Activated CD8-positive, alpha-beta T cell treated with anti-CD3 and anti-CD28 coated beads for 36 hours (primary cell): Measurements from ENCODE around the gene MTHFD2. TPM values are rescaled to one million over a fixed set of nuclear protein-coding genes. Genes with fewer than 3 reads are reported as not detected.
"Not testable (repeated sequence)": the region's sequence is repeated elsewhere in the genome, so short reads cannot be mapped to it uniquely, and the experiment has no call there.

Experiments
- ATAC-seq: fragments of 200-7000 bp; cut with Tn5 transposase; one replicate; pipeline ENCODE4 v1.10.0; 2021; ENCODE audit warnings: mild to moderate bottlenecking, moderate library complexity
- CTCF ChIA-PET: fragments of 350-600 bp; sonication (Branson Sonifier 250); formaldehyde crosslinking; loops from one replicate; lab custom pipeline; 2021; ENCODE audit warnings: antibody characterized with exemption; lab: Charles Lee
- POLR2A ChIA-PET: fragments of 350-600 bp; sonication (Branson Sonifier 250); formaldehyde crosslinking; loops from one replicate; lab custom pipeline; 2021; ENCODE audit warnings: antibody characterized with exemption; lab: Charles Lee
- DNase-seq: peaks from one replicate; pipeline ENCODE4 v3.0.0-alpha.2; 2020
- H3K27ac Mint-ChIP-seq: one replicate; pipeline ENCODE4 v1.8.0; 2021; ENCODE audit warnings: mild to moderate bottlenecking, mixed read lengths
- H3K27me3 Mint-ChIP-seq: one replicate; pipeline ENCODE4 v1.8.0; 2021; ENCODE audit warnings: mixed read lengths
- H3K36me3 Mint-ChIP-seq: one replicate; pipeline ENCODE4 v1.8.0; 2021; ENCODE audit warnings: low read depth, mixed read lengths
- H3K4me1 Mint-ChIP-seq: one replicate; pipeline ENCODE4 v1.8.0; 2021; ENCODE audit warnings: low read depth, mixed read lengths
- H3K4me3 Mint-ChIP-seq: one replicate; pipeline ENCODE4 v1.8.0; 2021; ENCODE audit warnings: mild to moderate bottlenecking, moderate library complexity, mixed read lengths
- H3K9me3 Mint-ChIP-seq: one replicate; pipeline ENCODE4 v1.8.0; 2021; ENCODE audit warnings: mixed read lengths
- CTCF ChIP-seq: fragments of 200-600 bp; IDR thresholded peaks from one replicate; pipeline ENCODE4 v1.8.0; 2022; ENCODE audit warnings: antibody characterized with exemption, mild to moderate bottlenecking
- intact Hi-C: fragments of 100-400 bp; cut with micrococcal nuclease; formaldehyde crosslinking; loops from one replicate; pipeline ENCODE4 v1.10.0; 2022
- total RNA-seq, 2 experiments: library from RNA; stranded (reverse); gene quantifications; one replicate each; pipeline ENCODE4 v1.2.3, GENCODE V29; 2021

The MTHFD2 gene
- total RNA-seq, 2 experiments from 2014 or later = 348 to 361 TPM

GRCh38 chr2:74228772-74229171 lies 30.4 kb downstream of the MTHFD2 start:
- Mint-ChIP-seq H3K4me1 (peaks cover under 1% of the 10 kb centered on the region), H3K4me3 (no peak overlapping the region), H3K9me3 (no peaks in the 10 kb centered on the region), H3K27ac (no peak overlapping the region), H3K27me3 (no peaks in the 10 kb centered on the region), H3K36me3 (no peaks in the 10 kb centered on the region)
- DNase-seq (no peak), ATAC-seq (no peak)
- CTCF ChIA-PET = interaction anchor here (1.6 kb wide), 2 partner anchors 13 to 106 kb away, joined by 3 to 6 read pairs; no protein-coding TSS in a partner anchor
- POLR2A ChIA-PET = interaction anchor here (0.6 to 1.1 kb wide), 3 partner anchors 14 to 636 kb away, joined by 3 read pairs; no protein-coding TSS in a partner anchor
- intact Hi-C loops = no loop called here
- no peak for TF ChIP-seq CTCF

- CTCF ChIA-PET = interaction anchor here (1.6 kb wide), 2 partner anchors 12 to 105 kb away, joined by 3 to 6 read pairs; no protein-coding TSS in a partner anchor
- POLR2A ChIA-PET, H3K27ac Mint-ChIP-seq, DNase-seq, H3K36me3 Mint-ChIP-seq, intact Hi-C loops, H3K9me3 Mint-ChIP-seq, H3K4me3 Mint-ChIP-seq, H3K4me1 Mint-ChIP-seq, ATAC-seq, H3K27me3 Mint-ChIP-seq: not testable (repeated sequence)
Measured at GRCh38 chr2:74229865-74230264, 31.4 kb downstream of the MTHFD2 start.

- Mint-ChIP-seq H3K27ac (no peak overlapping the region), H3K27me3 (no peaks in the 10 kb centered on the region), H3K4me3 (no peak overlapping the region), H3K9me3 (no peaks in the 10 kb centered on the region), H3K36me3 (no peaks in the 10 kb centered on the region), H3K4me1 (peaks cover 3% of the 10 kb centered on the region)
- ATAC-seq = no peak
- DNase-seq = no peak
- POLR2A ChIA-PET = interaction anchor here (0.6 kb wide), 1 partner anchor 26 kb away, joined by 3 read pairs; no protein-coding TSS in a partner anchor
- no peak for TF ChIP-seq CTCF
- CTCF ChIA-PET = interaction anchor here (1.0 kb wide), 1 partner anchor 103 kb away, joined by 3 read pairs; no protein-coding TSS in a partner anchor
- intact Hi-C loops = no loop called here
Measured at GRCh38 chr2:74232426-74232825, 34.0 kb downstream of the MTHFD2 start.

GRCh38 chr2:74233648-74234047 lies 35.2 kb downstream of the MTHFD2 start:
- ATAC-seq (no peak), DNase-seq (no peak)
- ChIA-PET POLR2A (no interaction called here), CTCF (no interaction called here)
- TF ChIP-seq CTCF = no peak
- Mint-ChIP-seq H3K27ac (no peak overlapping the region), H3K4me1 (peaks cover 3% of the 10 kb centered on the region), H3K4me3 (no peak overlapping the region), H3K9me3 (no peaks in the 10 kb centered on the region), H3K36me3 (no peaks in the 10 kb centered on the region), H3K27me3 (no peaks in the 10 kb centered on the region)
- intact Hi-C loops = no loop called here

GRCh38 chr2:74235041-74235440 lies 36.6 kb downstream of the MTHFD2 start:
- intact Hi-C loops = no loop called here
- ATAC-seq = no peak
- ChIA-PET CTCF (interaction anchor here (0.6 to 1.6 kb wide), 3 partner anchors 15 to 411 kb away, joined by 3 to 4 read pairs (median 3); no protein-coding TSS in a partner anchor), POLR2A (interaction anchor here (0.6 kb wide), 1 partner anchor 231 kb away, joined by 3 read pairs; no protein-coding TSS in a partner anchor)
- no peak overlapping the region for H3K4me3 Mint-ChIP-seq
- H3K27me3 Mint-ChIP-seq = no peaks in the 10 kb centered on the region
- no peak for TF ChIP-seq CTCF
- peaks cover 3% of the 10 kb centered on the region for H3K4me1 Mint-ChIP-seq
- DNase-seq = no peak
- no peaks in the 10 kb centered on the region for H3K9me3 Mint-ChIP-seq
- H3K27ac Mint-ChIP-seq = no peak overlapping the region
- no peaks in the 10 kb centered on the region for H3K36me3 Mint-ChIP-seq
